Fibroblast of lung (primary cell): ENCODE results near the gene WNK2. TPM values are rescaled to one million over a fixed set of nuclear protein-coding genes. Genes with fewer than 3 reads are reported as not detected.

Experiments used
- DNase-seq, 2 donors: peaks; one replicate each; pipeline versions ENCODE4 v3.0.0 to v3.0.0-alpha.2; 2010; ENCODE audit warnings: low read depth in 2 of 2
- H2AFZ ChIP-seq: 2 replicates; pipeline ENCODE4 v1.5.1; 2012; ENCODE audit warnings: low read length, control low read depth, inconsistent platforms
- H3K27ac ChIP-seq: 2 replicates; pipeline ENCODE4 v1.5.1; 2011; ENCODE audit warnings: low read length, control low read depth; ENCODE audit not compliant: insufficient read depth
- H3K27me3 ChIP-seq: 2 replicates; pipeline ENCODE4 v1.5.1; 2011; ENCODE audit warnings: mild to moderate bottlenecking, low read length; ENCODE audit not compliant: control insufficient read depth, insufficient read depth
- H3K36me3 ChIP-seq: 2 replicates; pipeline ENCODE4 v1.5.1; 2011; ENCODE audit warnings: low read length; ENCODE audit not compliant: control insufficient read depth, insufficient read depth
- H3K4me1 ChIP-seq: 2 replicates; pipeline ENCODE4 v1.5.1; 2011; ENCODE audit warnings: low read length; ENCODE audit not compliant: control insufficient read depth, insufficient read depth; ENCODE audit errors: extremely low read depth
- H3K4me2 ChIP-seq: 2 replicates; pipeline ENCODE4 v1.5.1; 2011; ENCODE audit warnings: low read length, control low read depth; ENCODE audit not compliant: insufficient read depth; ENCODE audit errors: extremely low read depth
- H3K4me3 ChIP-seq, 4 experiments: fragments of 200-600 bp in 1 of 4; sonication (generic) in 1 of 4; replicated peaks in 1 of 4; 2 replicates each; pipeline ENCODE4 v1.5.1; 2011 to 2016; ENCODE audit warnings: low read length in 4 of 4, low read depth in 3 of 4, mild to moderate bottlenecking in 3 of 4, control low read depth in 2 of 4, inconsistent platforms in 1 of 4, mixed read lengths in 1 of 4; ENCODE audit not compliant: insufficient read depth in 1 of 4; ENCODE audit errors: control extremely low read depth in 1 of 4
- H3K79me2 ChIP-seq: 2 replicates; pipeline ENCODE4 v1.5.1; 2012; ENCODE audit warnings: mild to moderate bottlenecking, low read length, inconsistent platforms; ENCODE audit not compliant: control insufficient read depth, insufficient read depth
- H3K9ac ChIP-seq: 2 replicates; pipeline ENCODE4 v1.5.1; 2011; ENCODE audit warnings: mild to moderate bottlenecking, low read length, control low read depth; ENCODE audit not compliant: insufficient read depth
- H3K9me3 ChIP-seq: 2 replicates; pipeline ENCODE4 v1.5.1; 2012; ENCODE audit warnings: low read depth, low read length; ENCODE audit not compliant: control insufficient read depth, insufficient read depth
- H4K20me1 ChIP-seq: 2 replicates; pipeline ENCODE4 v1.5.1; 2011; ENCODE audit warnings: low read length; ENCODE audit not compliant: control insufficient read depth, insufficient read depth; ENCODE audit errors: extremely low read depth
- EZH2 ChIP-seq: IDR thresholded peaks from 2 replicates; pipeline ENCODE4 v1.5.1; 2012; ENCODE audit warnings: low read length, control low read depth, mild to moderate bottlenecking; ENCODE audit errors: missing control alignments
- polyA plus RNA-seq, 2 donors: library from polyadenylated mRNA; depleted of rRNA in 1 of 2; stranded (reverse) in 1 of 2; unstranded in 1 of 2; fragments of >200 nt; gene quantifications; 2 replicates each; pipeline ENCODE4 v1.2.1, GENCODE V29; 2011 to 2012; ENCODE audit warnings: missing spikeins in 1 of 2
- total RNA-seq: library from RNA; depleted of rRNA; stranded (reverse); fragments of >200 nt; gene quantifications from 2 replicates; pipeline ENCODE4 v1.2.1, GENCODE V29; 2014
- TF ChIP-seq, protein P1 (sequence below), 2 donors: IDR thresholded peaks in 1 of 2; conservative IDR thresholded peaks in 1 of 2; 1 replicate in 1 of 2; 2 replicates in 1 of 2; pipeline ENCODE4 v1.5.1; 2011 to 2012; ENCODE audit warnings: low read length in 2 of 2, control low read depth in 1 of 2, inconsistent platforms in 1 of 2, low read depth in 1 of 2, mild to moderate bottlenecking in 1 of 2

The WNK2 gene
- total and polyA plus RNA-seq, 2 donors (not counting 1 experiment from before 2014, with no cell fraction given): not detected

- Histone ChIP-seq H3K4me2 (no peak overlapping the region), H4K20me1 (no peaks in the 10 kb centered on the region), H3K9ac (no peak overlapping the region), H3K27me3 (no peaks in the 10 kb centered on the region), H3K27ac (no peak overlapping the region), H3K79me2 (no peaks in the 10 kb centered on the region), H3K4me1 (no peaks in the 10 kb centered on the region), H3K4me3 (no peak overlapping the region), H2AFZ (no peak overlapping the region), H3K36me3 (no peaks in the 10 kb centered on the region), H3K9me3 (no peaks in the 10 kb centered on the region)
- no peak for DNase-seq
- TF ChIP-seq EZH2: no peak
- TF ChIP-seq, protein P1, sequence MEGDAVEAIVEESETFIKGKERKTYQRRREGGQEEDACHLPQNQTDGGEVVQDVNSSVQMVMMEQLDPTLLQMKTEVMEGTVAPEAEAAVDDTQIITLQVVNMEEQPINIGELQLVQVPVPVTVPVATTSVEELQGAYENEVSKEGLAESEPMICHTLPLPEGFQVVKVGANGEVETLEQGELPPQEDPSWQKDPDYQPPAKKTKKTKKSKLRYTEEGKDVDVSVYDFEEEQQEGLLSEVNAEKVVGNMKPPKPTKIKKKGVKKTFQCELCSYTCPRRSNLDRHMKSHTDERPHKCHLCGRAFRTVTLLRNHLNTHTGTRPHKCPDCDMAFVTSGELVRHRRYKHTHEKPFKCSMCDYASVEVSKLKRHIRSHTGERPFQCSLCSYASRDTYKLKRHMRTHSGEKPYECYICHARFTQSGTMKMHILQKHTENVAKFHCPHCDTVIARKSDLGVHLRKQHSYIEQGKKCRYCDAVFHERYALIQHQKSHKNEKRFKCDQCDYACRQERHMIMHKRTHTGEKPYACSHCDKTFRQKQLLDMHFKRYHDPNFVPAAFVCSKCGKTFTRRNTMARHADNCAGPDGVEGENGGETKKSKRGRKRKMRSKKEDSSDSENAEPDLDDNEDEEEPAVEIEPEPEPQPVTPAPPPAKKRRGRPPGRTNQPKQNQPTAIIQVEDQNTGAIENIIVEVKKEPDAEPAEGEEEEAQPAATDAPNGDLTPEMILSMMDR (conservative IDR thresholded peaks at IDR 0.05 in 1 of 2, IDR thresholded peaks at IDR 0.05 in 1 of 2; ENCODE audit: low read depth in 1 of 2, low read length in 2 of 2): no peak
Measured at GRCh38 chr9:93301291-93301811, 117.4 kb downstream of the WNK2 start.

DNA sequence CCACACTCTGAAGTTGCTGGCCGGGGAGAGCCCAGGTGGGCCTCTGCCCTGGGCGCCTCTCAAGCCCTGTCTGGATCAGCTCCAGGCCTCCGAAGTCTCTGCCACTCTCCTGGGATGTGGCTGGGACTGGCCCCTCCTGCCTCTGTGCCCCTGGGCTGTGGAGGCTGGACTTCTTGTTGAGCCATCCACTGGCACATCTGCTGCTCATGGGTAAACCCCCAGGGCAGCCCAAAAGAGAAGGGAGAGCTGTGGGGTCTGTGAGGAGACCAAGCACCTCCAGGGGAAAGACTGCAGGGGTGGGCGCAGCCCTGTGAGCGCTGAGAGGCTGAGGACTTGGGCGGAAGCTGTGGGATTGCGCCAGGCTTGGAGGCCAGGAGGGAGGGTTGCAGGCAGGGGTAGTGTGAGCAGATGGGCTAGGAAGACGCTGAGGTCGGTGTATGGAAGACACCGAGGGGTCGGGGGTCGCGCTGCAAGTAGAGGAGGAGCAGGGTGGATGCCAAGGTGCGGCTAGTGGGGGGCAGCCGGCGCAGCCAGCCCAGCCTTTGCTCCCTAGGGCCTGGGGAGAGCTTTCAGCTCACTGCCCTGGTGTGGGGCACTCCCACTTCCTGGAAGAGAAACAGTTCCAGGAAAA, 118.1 kb downstream of the WNK2 start:
- Histone ChIP-seq H3K9me3 (no peaks in the 10 kb centered on the region), H3K4me2 (no peak overlapping the region), H3K4me1 (no peaks in the 10 kb centered on the region), H3K4me3 (no peak overlapping the region), H3K27ac (no peak overlapping the region), H3K27me3 (no peaks in the 10 kb centered on the region), H3K9ac (no peak overlapping the region), H2AFZ (no peak overlapping the region), H3K79me2 (no peaks in the 10 kb centered on the region), H3K36me3 (no peaks in the 10 kb centered on the region), H4K20me1 (no peaks in the 10 kb centered on the region)
- no peak for TF ChIP-seq EZH2
- TF ChIP-seq, protein P1 (conservative IDR thresholded peaks at IDR 0.05 in 1 of 2, IDR thresholded peaks at IDR 0.05 in 1 of 2; ENCODE audit: low read depth in 1 of 2, low read length in 2 of 2): no peak
- DNase-seq: no peak

DNA sequence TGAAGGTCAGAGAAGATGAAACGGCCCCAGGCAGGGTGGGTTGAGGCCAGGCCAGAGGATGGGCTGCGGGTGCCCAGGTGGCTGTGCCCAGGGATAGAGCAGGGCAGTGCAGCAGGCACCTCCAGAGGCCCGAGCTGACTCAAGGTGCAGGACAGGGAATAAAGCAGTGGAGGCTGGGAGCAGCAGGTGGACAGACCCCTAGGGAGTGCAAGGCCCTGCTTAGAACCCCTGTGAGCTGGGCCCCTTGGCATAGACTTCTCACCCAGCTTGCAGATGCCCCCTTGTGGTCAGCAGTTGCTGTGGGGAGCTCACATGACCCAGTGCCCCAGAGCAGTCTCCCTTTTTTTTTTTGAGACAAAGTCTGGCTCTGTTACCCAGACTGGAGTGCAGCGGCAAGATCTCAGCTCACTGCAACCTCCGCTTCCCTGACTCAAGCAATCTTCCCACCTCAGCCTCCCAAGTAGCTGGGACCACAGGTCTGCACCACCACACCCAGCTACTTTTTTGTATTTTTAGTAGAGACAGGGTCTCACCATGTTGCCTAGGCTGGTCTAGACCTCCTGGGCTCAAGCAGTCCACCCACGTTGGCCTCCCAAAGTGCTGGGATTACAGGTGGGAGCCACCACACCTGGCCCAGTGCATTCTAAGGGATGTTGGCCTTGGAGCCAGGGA, 118.8 kb downstream of the WNK2 start:
- H3K36me3 ChIP-seq: no peaks in the 10 kb centered on the region
- H3K9ac ChIP-seq: no peak overlapping the region
- DNase-seq: peak; percentile 42 to 68
- H3K4me3 ChIP-seq: no peak overlapping the region
- no peaks in the 10 kb centered on the region for H3K27me3 ChIP-seq
- H3K4me2 ChIP-seq: no peak overlapping the region
- H3K9me3 ChIP-seq: no peaks in the 10 kb centered on the region
- H3K79me2 ChIP-seq: no peaks in the 10 kb centered on the region
- no peak overlapping the region for H2AFZ ChIP-seq
- no peaks in the 10 kb centered on the region for H4K20me1 ChIP-seq
- no peak for TF ChIP-seq EZH2
- TF ChIP-seq, protein P1 (conservative IDR thresholded peaks at IDR 0.05 in 1 of 2, IDR thresholded peaks at IDR 0.05 in 1 of 2; ENCODE audit: low read depth in 1 of 2, low read length in 2 of 2): peak; percentile 48 to 65
- no peaks in the 10 kb centered on the region for H3K4me1 ChIP-seq
- no peak overlapping the region for H3K27ac ChIP-seq
